A673 (cell line): ENCODE measurements around the gene GLRA3. TPM values are rescaled to one million over a fixed set of nuclear protein-coding genes. Genes with fewer than 3 reads are reported as not detected.

ENCODE experiments used
- BruUV-seq: library from RNA; stranded (reverse); fragments of 400-500 nt; replicated peaks from 2 replicates; lab custom pipeline; 2021; lab: Mats Ljungman, UMichigan
- CTCF ChIA-PET: fragments of 300-600 bp; sonication (Branson Sonifier 250); formaldehyde crosslinking; loops from one replicate; lab custom pipeline; 2022; ENCODE audit warnings: antibody characterized with exemption; lab: Charles Lee
- POLR2A ChIA-PET: fragments of 300-600 bp; sonication (Branson Sonifier 250); formaldehyde crosslinking; loops from one replicate; lab custom pipeline; 2022; ENCODE audit warnings: antibody characterized with exemption; ENCODE audit not compliant: low non-redundant PET; lab: Charles Lee
- DNase-seq: peaks from one replicate; pipeline ENCODE4 v3.0.0-alpha.2; 2015; ENCODE audit warnings: low spot score
- H3K27ac ChIP-seq: fragments of 200-600 bp; sonication (generic); 2 replicates; pipeline ENCODE4 v1.5.1; 2016; ENCODE audit warnings: mixed run types, low read depth, mild to moderate bottlenecking, mixed read lengths, antibody characterized with exemption, low read length; ENCODE audit not compliant: poor library complexity, severe bottlenecking
- H3K27me3 ChIP-seq: fragments of 200-600 bp; sonication (generic); replicated peaks from 2 replicates; pipeline ENCODE4 v1.6.1; 2017; ENCODE audit warnings: mixed run types, low read depth, mild to moderate bottlenecking, mixed read lengths, antibody characterized with exemption, low read length; ENCODE audit not compliant: insufficient read depth, poor library complexity
- H3K36me3 ChIP-seq: fragments of 200-600 bp; sonication (generic); 2 replicates; pipeline ENCODE4 v1.6.1; 2016; ENCODE audit warnings: mixed run types, mild to moderate bottlenecking, mixed read lengths, antibody characterized with exemption, low read length; ENCODE audit not compliant: insufficient read depth, poor library complexity, severe bottlenecking
- H3K4me1 ChIP-seq: fragments of 200-600 bp; sonication (generic); 2 replicates; pipeline ENCODE4 v1.6.1; 2017; ENCODE audit warnings: mixed run types, mild to moderate bottlenecking, mixed read lengths, antibody characterized with exemption, low read length; ENCODE audit not compliant: insufficient read depth, poor library complexity, severe bottlenecking
- H3K4me3 ChIP-seq: fragments of 200-600 bp; sonication (generic); 2 replicates; pipeline ENCODE4 v1.5.1; 2016; ENCODE audit warnings: low read depth, mixed run types, mild to moderate bottlenecking, mixed read lengths, low read length; ENCODE audit not compliant: poor library complexity, severe bottlenecking
- H3K9me3 ChIP-seq: fragments of 200-600 bp; sonication (generic); 2 replicates; pipeline ENCODE4 v1.6.1; 2016; ENCODE audit warnings: mixed run types, low read depth, mild to moderate bottlenecking, mixed read lengths, antibody characterized with exemption, low read length; ENCODE audit not compliant: poor library complexity, severe bottlenecking
- CTCF ChIP-seq: fragments of 300-800, 200-600 bp; sonication (generic); conservative IDR thresholded peaks from 2 replicates; pipeline ENCODE4 v1.5.1; 2017; ENCODE audit warnings: low read depth, mild to moderate bottlenecking, antibody characterized with exemption, low read length, moderate library complexity, mixed read lengths
- EZH2 ChIP-seq: fragments of 200-600 bp; sonication (generic); IDR thresholded peaks from 2 replicates; pipeline ENCODE4 v1.6.1; 2017; ENCODE audit warnings: borderline replicate concordance, low read depth, mild to moderate bottlenecking, mixed read lengths, antibody characterized with exemption, low read length; ENCODE audit not compliant: poor library complexity, severe bottlenecking
- intact Hi-C: fragments of 100-400 bp; cut with micrococcal nuclease; formaldehyde crosslinking; loops from one replicate; pipeline ENCODE4 v1.10.0; 2022; ENCODE audit not compliant: unreplicated experiment
- total RNA-seq: library from RNA; stranded (reverse); gene quantifications from 2 replicates; pipeline ENCODE4 v1.2.3, GENCODE V29; 2021

Gene GLRA3
- total RNA-seq, 1 experiment from 2014 or later = 0.06 TPM

- CTCF ChIA-PET = no interaction called here
- DNase-seq = no peak
- Histone ChIP-seq H3K36me3 (no peaks in the 10 kb centered on the region), H3K4me1 (no peaks in the 10 kb centered on the region), H3K27ac (no peak overlapping the region), H3K9me3 (no peaks in the 10 kb centered on the region), H3K4me3 (no peak overlapping the region), H3K27me3 (no peaks in the 10 kb centered on the region)
- POLR2A ChIA-PET = no interaction called here
- intact Hi-C loops = no loop called here
- BruUV-seq = no TSS peak
- TF ChIP-seq CTCF (no peak), EZH2 (no peak)
Observed at GRCh38 chr4:174867903-174868302, 38.9 kb upstream of the GLRA3 start.

DNA sequence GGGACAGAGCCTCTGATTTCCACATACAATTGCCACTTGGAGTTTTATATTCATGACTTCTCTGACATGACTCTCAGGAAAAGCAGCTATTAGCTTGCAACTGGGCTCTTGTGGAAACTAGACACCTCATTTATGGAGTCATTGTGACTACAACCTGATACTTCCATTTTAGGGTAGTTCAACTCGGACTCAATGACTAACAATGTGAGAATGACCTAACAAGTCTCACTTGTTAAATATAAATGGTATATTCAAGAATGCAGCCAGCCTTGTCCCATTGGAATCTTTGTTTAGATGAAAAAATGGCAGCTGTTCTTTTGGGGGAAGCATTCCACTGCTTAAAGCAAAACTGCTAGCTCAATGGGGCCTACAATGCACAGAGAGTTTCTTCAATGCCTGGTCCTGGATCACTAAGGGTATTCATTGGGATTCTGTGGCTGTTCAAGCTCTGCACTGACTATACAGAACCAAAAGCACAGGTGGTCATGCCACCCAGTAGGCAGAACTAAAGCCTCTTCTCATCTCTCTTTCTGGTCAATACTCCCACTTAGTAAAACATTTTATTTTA lies 36.5 kb upstream of the GLRA3 start:
- no peak overlapping the region for H3K4me3 ChIP-seq
- no peak for TF ChIP-seq EZH2
- no peak for TF ChIP-seq CTCF
- H3K27ac ChIP-seq = no peak overlapping the region
- BruUV-seq = no TSS peak
- CTCF ChIA-PET = no interaction called here
- H3K27me3 ChIP-seq = no peaks in the 10 kb centered on the region
- POLR2A ChIA-PET = no interaction called here
- no peak for DNase-seq
- H3K36me3 ChIP-seq = no peaks in the 10 kb centered on the region
- intact Hi-C loops = no loop called here
- no peaks in the 10 kb centered on the region for H3K9me3 ChIP-seq
- no peaks in the 10 kb centered on the region for H3K4me1 ChIP-seq

DNA sequence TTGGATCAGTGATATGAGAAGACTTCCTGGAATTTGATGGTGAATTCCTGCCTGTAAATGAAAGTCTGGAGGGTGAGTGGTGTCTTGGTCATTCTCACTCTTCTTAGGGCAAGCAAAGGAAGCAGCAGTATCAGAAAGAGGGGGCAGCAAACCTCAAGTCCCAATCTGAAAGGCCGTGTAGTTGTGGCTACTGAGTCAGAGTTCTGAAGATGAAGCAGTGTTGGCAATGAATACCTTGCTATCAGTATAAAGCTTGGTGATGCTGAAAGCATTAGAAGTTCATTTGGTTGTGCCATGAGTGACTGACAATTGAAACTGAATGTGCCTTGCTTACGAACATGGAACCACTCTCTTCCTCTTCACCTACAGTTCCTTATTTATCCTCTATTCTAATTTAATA lies 35.0 kb upstream of the GLRA3 start:
- no peak overlapping the region for H3K27ac ChIP-seq
- DNase-seq = no peak
- H3K27me3 ChIP-seq = no peaks in the 10 kb centered on the region
- POLR2A ChIA-PET = no interaction called here
- H3K9me3 ChIP-seq = no peaks in the 10 kb centered on the region
- CTCF ChIA-PET = no interaction called here
- TF ChIP-seq CTCF = no peak
- no peak for TF ChIP-seq EZH2
- intact Hi-C loops = no loop called here
- no TSS peak for BruUV-seq
- H3K4me1 ChIP-seq = no peaks in the 10 kb centered on the region
- no peak overlapping the region for H3K4me3 ChIP-seq
- H3K36me3 ChIP-seq = no peaks in the 10 kb centered on the region
